Mammary epithelial cell (primary cell): ENCODE results near the gene PRKCH.

Experiments
- CTCF ChIP-seq, 2 donors: IDR thresholded peaks in 1 of 2; conservative IDR thresholded peaks in 1 of 2; 2 replicates each; pipeline ENCODE4 v1.5.1; 2011 to 2012; ENCODE audit warnings: inconsistent platforms in 2 of 2, low read length in 2 of 2, mild to moderate bottlenecking in 2 of 2, control low read depth in 1 of 2, low read depth in 1 of 2; ENCODE audit not compliant: insufficient read depth in 1 of 2; ENCODE audit errors: extremely low read depth in 1 of 2
- EZH2 ChIP-seq: IDR thresholded peaks from 2 replicates; pipeline ENCODE4 v1.6.1; 2012; ENCODE audit warnings: low read length, inconsistent platforms, borderline replicate concordance

- TF ChIP-seq CTCF (conservative IDR thresholded peaks at IDR 0.05 in 1 of 2, IDR thresholded peaks at IDR 0.05 in 1 of 2; ENCODE audit: extremely low read depth in 1 of 2, insufficient read depth in 1 of 2, low read depth in 1 of 2, low read length in 2 of 2), result no peak
- TF ChIP-seq EZH2, result no peak
Measured at GRCh38 chr14:61578745-61579144, 257.4 kb downstream of the PRKCH start.
